NCI-H2196 (cell line): ENCODE measurements around the gene PLA2G6.
"Not testable (repeated sequence)": the region's sequence is repeated elsewhere in the genome, so short reads cannot be mapped to it uniquely, and the experiment has no call there.

ENCODE experiments used
- DNase-seq: peaks from one replicate; lab custom pipeline; 2025; ENCODE audit not compliant: unreplicated experiment; lab: John Stamatoyannopoulos, UW

The PLA2G6 gene

GRCh38 chr22:38135133-38135706 lies 46.4 kb downstream of the PLA2G6 start:
- DNase-seq: no peak

GRCh38 chr22:38133331-38133730 lies 48.3 kb downstream of the PLA2G6 start:
- no peak for DNase-seq

DNA sequence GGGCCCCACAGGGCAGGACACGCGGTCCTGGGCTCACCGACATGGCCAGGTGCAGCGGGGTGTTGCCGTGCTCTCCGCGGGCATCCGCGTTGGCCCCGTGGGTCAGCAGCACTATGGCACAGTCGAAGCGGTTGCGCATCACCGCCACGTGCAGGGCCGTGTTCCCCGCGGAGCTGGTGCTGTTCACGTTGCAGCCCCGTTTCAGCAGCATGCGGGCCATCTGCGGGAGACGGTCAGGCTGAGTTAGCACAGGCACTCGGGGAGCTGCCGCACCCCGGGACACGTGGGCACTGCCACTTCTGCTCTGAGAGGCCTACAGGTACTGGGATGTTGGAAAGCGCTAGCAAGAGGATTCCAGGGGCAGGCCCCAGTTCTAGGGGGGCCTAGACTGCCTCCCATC lies 48.8 kb downstream of the PLA2G6 start:
- no peak for DNase-seq

- no peak for DNase-seq
Observed at GRCh38 chr22:38132136-38132535, 49.5 kb downstream of the PLA2G6 start.

DNA sequence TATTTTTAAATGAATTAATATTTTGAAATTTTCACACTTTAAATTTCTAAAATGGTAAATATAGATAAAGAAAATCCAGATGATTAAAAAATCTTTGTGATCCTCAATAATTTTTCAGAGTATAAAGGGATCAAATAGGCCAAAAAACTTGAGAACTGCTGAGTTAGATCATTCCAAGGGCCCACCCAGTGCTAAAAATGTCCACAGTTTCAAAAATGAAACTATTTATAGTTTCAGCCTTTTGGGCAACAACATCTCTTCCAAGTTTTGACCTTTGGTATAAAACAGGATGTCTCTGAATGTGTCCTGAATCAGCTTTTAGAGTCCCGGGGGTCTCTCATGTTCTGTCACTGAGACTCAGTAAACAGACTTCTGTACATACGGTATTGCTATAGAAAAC lies 50.2 kb downstream of the PLA2G6 start:
- no peak for DNase-seq

GRCh38 chr22:38129856-38130255 lies 51.8 kb downstream of the PLA2G6 start:
- DNase-seq: no peak

DNA sequence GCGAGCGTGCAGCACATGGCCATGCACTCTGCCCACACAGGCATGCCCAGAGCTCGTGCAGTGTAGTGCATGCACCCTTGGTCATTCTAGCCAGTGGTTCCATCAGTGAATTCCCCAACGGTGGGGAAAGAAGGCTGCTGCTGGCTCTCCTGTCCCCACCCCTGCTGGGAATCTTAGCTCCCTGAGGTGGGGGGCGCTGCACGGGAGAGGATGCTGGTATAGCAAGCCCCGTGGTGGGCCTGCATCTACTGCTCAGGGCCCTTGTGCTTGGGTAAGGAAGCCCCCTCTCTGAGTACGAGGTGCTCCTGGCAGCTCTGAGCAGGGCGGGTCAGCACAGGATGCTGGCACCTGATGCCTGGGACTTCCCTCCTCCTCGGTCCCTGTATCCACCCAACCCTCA lies 52.6 kb downstream of the PLA2G6 start:
- DNase-seq: no peak

GRCh38 chr22:38127869-38128268 lies 53.8 kb downstream of the PLA2G6 start:
- no peak for DNase-seq

DNA sequence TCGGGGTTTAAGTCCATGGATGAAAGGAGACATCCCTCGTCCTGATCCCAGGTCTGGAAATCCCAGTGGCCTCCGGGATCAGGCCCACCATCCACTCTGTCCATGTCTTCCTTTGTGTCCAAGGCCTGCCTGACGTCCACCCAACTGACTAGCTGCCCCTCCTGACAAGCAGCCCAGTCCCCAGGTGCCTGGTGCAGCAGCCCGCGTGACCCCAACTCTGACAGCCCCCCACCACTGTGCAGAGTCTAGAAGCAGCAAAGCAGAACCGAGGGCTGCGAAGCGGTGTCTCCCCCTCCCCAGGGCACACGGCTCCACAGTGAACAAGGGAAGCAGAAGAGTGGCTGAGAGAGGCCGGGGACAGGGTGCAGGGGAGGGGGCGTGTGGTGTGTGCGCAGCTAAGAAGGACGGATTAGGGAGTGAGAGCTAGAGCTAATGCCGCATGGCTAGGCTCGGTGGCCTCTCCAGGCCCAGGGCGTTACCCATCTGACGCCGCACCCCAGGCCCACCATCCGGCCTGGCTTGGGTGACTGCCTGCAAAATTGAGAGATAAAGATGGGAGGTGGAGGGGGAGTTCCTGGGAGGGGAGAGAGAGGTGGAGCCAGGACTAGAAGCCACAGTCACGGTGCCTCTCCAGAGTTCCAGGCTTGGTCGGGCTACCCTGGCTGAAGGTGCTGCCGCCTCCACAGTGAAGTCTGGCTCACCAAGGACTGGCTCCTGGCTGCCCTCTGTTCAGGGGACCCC lies 54.5 kb downstream of the PLA2G6 start:
- no peak for DNase-seq

DNA sequence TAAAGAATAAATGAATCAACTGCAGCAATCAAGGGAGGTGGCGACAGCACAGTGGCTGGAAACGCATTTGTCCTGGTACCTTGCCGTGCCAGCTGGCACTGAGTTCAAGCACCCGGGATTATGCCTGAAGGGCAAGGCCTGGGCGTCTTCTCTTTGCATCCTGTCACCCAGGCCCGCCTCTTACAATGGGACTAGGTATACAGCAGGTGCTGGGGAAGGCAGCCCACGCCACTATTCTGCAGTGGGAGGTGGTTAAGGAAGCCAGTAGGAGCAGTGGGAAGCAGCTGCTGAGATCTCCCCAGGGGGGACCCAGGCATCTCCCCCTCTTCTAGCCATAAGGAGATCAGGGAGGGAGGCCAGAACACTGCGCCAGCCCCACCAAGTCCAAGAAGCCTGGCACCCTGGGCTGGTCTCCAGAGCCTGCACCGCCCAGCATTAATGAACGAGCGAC lies 55.9 kb downstream of the PLA2G6 start:
- peak; percentile 21 for DNase-seq

DNA sequence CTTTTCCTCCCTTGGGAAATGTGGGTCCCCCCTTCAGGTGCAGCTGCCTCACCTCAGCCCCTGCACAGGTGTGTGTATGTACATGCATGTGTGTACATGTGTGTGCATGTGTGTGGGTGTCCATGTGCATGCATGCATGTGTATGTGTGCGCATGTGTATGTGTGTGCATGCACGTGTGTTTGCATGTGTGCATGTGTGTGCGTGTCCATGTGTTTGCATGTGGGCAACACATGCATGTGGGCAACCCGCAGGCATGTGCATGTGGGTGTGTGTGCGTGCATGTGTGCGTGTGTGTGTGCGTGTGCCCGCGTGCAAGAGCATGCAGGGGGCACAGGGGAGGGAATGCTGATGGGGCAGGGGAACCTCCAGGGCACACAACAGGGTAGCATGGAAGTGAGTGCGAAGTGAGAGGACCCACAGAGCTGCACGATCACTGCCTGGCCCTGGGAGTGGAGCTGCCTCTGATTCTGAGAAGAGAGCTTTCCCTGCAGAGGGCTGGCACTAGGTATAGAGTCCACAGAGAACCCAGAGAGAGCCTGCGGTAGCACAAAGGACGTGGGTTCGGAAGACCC lies 56.5 kb downstream of the PLA2G6 start:
- no peak for DNase-seq

GRCh38 chr22:38124236-38124974 lies 57.2 kb downstream of the PLA2G6 start:
- DNase-seq: no peak

- DNase-seq: no peak
Observed at GRCh38 chr22:38122616-38123015, 59.0 kb downstream of the PLA2G6 start.

- DNase-seq: no peak
Observed at GRCh38 chr22:38120359-38121110, 61.1 kb downstream of the PLA2G6 start.

DNA sequence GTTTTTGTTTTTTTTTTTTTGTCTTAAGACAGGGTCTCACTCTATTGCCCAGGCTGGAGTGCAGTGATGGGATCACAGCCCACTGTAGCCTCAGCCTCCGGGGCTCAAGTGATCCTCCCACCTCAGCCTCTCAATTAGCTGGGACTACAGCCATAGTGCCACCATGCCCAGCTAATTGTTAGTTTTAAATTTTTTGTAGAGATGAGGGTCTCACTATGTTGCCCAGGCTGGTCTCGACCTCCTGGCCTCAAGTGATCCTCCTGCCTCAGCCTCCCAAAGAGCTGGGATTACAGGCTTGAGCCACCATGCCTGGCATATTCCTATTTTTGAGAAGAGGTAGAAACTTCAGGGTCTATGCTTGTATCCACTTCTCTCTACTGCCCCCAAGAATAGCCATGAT lies 62.9 kb downstream of the PLA2G6 start:
- not testable (repeated sequence) for DNase-seq

GRCh38 chr22:38118182-38118581 lies 63.4 kb downstream of the PLA2G6 start:
- no peak for DNase-seq

DNA sequence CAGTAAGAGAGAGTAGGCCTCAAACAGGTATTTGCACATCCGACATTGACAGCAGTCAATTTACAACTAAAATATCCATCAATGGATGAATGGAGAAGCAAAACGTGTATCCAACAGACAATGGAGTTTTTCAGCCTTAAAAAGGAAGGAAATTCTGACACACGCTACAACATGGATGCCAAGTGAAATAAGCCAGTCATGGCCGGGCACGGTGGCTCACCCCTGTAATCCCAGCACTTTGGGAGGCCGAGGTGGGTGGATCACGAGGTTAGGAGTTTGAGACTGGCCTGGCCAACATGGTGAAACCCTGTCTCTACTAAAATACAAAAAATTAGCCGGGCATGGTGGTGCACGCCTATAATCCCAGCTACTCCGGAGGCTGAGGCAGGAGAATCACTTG lies 64.1 kb downstream of the PLA2G6 start:
- DNase-seq: not testable (repeated sequence)

DNA sequence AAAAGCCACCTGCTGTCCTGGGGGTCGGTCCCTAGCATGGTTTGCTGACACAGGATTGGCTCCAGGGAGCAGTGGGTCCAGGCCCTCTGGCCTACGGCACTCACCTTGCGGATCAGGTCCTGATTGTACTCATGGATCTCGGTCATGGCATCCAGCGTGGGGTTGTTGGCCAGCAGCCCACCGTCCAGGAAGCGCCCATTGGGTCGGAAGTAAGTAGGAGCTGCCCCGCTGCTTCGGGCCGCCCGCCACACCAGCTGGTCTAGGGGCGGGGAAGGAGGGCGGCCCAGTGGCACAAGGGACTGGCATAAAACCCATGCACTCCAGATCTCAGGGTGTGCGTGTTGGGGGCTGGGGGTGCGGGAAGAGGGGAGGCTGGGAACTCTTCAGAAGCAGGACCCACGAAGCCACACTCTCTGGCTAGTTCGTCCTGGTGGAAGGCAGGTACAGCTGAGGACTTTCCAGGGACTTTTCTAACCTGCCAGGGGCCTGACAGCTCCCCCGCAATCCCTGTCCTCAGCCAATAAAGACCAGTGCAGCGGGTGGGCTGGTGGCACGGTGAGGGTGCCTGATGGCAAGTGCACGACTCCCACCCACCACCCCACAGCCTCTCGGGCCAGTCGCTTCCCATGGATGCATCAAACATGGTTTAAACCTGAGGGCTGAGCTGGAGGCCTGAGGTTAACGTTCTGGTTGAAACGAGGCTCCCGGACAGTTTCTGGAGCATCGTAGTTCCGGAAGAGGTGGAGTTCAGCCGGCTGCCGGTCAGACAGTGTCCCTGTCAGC lies 66.0 kb downstream of the PLA2G6 start:
- DNase-seq: no peak

- peak; percentile 65 for DNase-seq
Observed at GRCh38 chr22:38114484-38115398, 66.9 kb downstream of the PLA2G6 start.
